CD14-positive monocyte (primary cell): ENCODE measurements around the gene COL9A3. TPM values are rescaled to one million over a fixed set of nuclear protein-coding genes. Genes with fewer than 3 reads are reported as not detected.

ENCODE experiments used
- DNase-seq, 3 donors: peaks; one replicate each; pipeline ENCODE4 v3.0.0-alpha.2; 2011 to 2022
- H2AFZ ChIP-seq: 2 replicates; pipeline ENCODE4 v1.6.0; 2012; ENCODE audit warnings: mild to moderate bottlenecking, low read depth, low read length, inconsistent platforms; ENCODE audit not compliant: insufficient read depth, poor library complexity, severe bottlenecking
- H3K27ac ChIP-seq, 2 donors: 1 replicate in 1 of 2; 2 replicates in 1 of 2; pipeline ENCODE4 v1.5.1; 2012 to 2013; ENCODE audit warnings: low read length in 2 of 2, control low read depth in 1 of 2, inconsistent platforms in 1 of 2, low read depth in 1 of 2, mild to moderate bottlenecking in 1 of 2
- H3K27me3 ChIP-seq, 2 donors: one replicate each; pipeline versions ENCODE4 v1.6.0 to v1.6.1; 2011 to 2013; ENCODE audit warnings: low read length in 2 of 2; ENCODE audit not compliant: control insufficient read depth in 2 of 2, insufficient read depth in 2 of 2
- H3K36me3 ChIP-seq, 2 donors: replicated peaks in 1 of 2; 1 replicate in 1 of 2; 2 replicates in 1 of 2; pipeline versions ENCODE4 v1.5.1 to v1.6.1; 2012 to 2013; ENCODE audit warnings: low read length in 2 of 2, control low read depth in 1 of 2, inconsistent platforms in 1 of 2, mild to moderate bottlenecking in 1 of 2; ENCODE audit not compliant: insufficient read depth in 2 of 2, control insufficient read depth in 1 of 2
- H3K4me1 ChIP-seq, 2 donors: 1 replicate in 1 of 2; 2 replicates in 1 of 2; pipeline versions ENCODE4 v1.5.1 to v1.6.1; 2012 to 2013; ENCODE audit warnings: low read length in 2 of 2, control low read depth in 1 of 2, inconsistent platforms in 1 of 2, mild to moderate bottlenecking in 1 of 2, moderate library complexity in 1 of 2; ENCODE audit not compliant: insufficient read depth in 2 of 2, control insufficient read depth in 1 of 2
- H3K4me2 ChIP-seq: replicated peaks from 2 replicates; pipeline ENCODE3; 2012; ENCODE audit warnings: low read length, moderate library complexity, mild to moderate bottlenecking; ENCODE audit not compliant: poor library complexity, severe bottlenecking; ENCODE audit errors: extremely low read depth
- H3K4me3 ChIP-seq, 3 experiments: fragments of 200-600 bp in 1 of 3; sonication (generic) in 1 of 3; replicated peaks in 1 of 3; 1 replicate in 2 of 3; 2 replicates in 1 of 3; pipeline ENCODE4 v1.5.1; 2011 to 2013; ENCODE audit warnings: low read length in 3 of 3, mild to moderate bottlenecking in 3 of 3, control low read depth in 2 of 3, low read depth in 2 of 3, inconsistent platforms in 1 of 3, moderate library complexity in 1 of 3
- H3K79me2 ChIP-seq: 2 replicates; pipeline ENCODE4 v1.6.0; 2012; ENCODE audit warnings: mild to moderate bottlenecking, control low read depth, inconsistent platforms, low read length, moderate library complexity; ENCODE audit not compliant: insufficient read depth
- H3K9ac ChIP-seq: 2 replicates; pipeline ENCODE4 v1.6.0; 2017; ENCODE audit warnings: low read length, mild to moderate bottlenecking; ENCODE audit not compliant: insufficient read depth, poor library complexity, severe bottlenecking
- H3K9me3 ChIP-seq, 2 donors: replicated peaks in 1 of 2; 1 replicate in 1 of 2; 2 replicates in 1 of 2; pipeline versions ENCODE4 v1.5.1 to v1.6.1; 2012 to 2013; ENCODE audit warnings: low read length in 2 of 2, control low read depth in 1 of 2; ENCODE audit not compliant: control insufficient read depth in 1 of 2, insufficient read depth in 1 of 2
- H4K20me1 ChIP-seq: 2 replicates; pipeline ENCODE4 v1.6.0; 2012; ENCODE audit warnings: mild to moderate bottlenecking, low read length, control low read depth, moderate library complexity; ENCODE audit not compliant: insufficient read depth
- H3K27ac Mint-ChIP-seq, 7 donors: one replicate each; pipeline ENCODE4 v1.8.0; 2020; ENCODE audit warnings: mild to moderate bottlenecking in 7 of 7, mixed read lengths in 7 of 7, moderate library complexity in 6 of 7, inconsistent platforms in 2 of 7
- H3K27me3 Mint-ChIP-seq, 3 donors: one replicate each; pipeline ENCODE4 v1.8.0; 2021 to 2022; ENCODE audit warnings: low read depth in 3 of 3, mild to moderate bottlenecking in 3 of 3, mixed read lengths in 3 of 3, moderate library complexity in 3 of 3, inconsistent platforms in 1 of 3
- H3K36me3 Mint-ChIP-seq, 2 donors: one replicate each; pipeline ENCODE4 v1.8.0; 2020; ENCODE audit warnings: mixed read lengths in 2 of 2, inconsistent platforms in 1 of 2, mild to moderate bottlenecking in 1 of 2
- H3K4me1 Mint-ChIP-seq: one replicate; pipeline ENCODE4 v1.8.0; 2020; ENCODE audit warnings: mild to moderate bottlenecking, mixed read lengths
- H3K4me3 Mint-ChIP-seq, 2 donors: one replicate each; pipeline ENCODE4 v1.8.0; 2020; ENCODE audit warnings: mild to moderate bottlenecking in 2 of 2, mixed read lengths in 2 of 2, moderate library complexity in 1 of 2
- H3K9me3 Mint-ChIP-seq, 7 donors: one replicate each; pipeline ENCODE4 v1.8.0; 2020 to 2022; ENCODE audit warnings: mixed read lengths in 7 of 7, mild to moderate bottlenecking in 6 of 7, moderate library complexity in 6 of 7, inconsistent platforms in 2 of 7
- WGBS: methylation state at CpG from one replicate; pipeline ENCODE4 v1.1.5; 2013; ENCODE audit warnings: missing lambda C conversion rate; ENCODE audit not compliant: insufficient coverage; 5-methylcytosine and 5-hydroxymethylcytosine counted together
- intact Hi-C, 2 donors: fragments of 100-400 bp; cut with micrococcal nuclease; formaldehyde crosslinking; loops; one replicate each; pipeline versions ENCODE4 v1.15.0 to v1.15.1; 2023
- polyA plus RNA-seq, 3 donors: library from polyadenylated mRNA; depleted of rRNA in 1 of 3; unstranded in 2 of 3; stranded (reverse) in 1 of 3; fragments of 300-500 nt in 2 of 3; fragments of >200 nt in 1 of 3; fragmentation: Illumina TruSeq in 2 of 3; gene quantifications; 1 replicate in 2 of 3; 2 replicates in 1 of 3; pipeline ENCODE4 v1.2.3, GENCODE V29; 2012 to 2021
- TF ChIP-seq, protein P1 (sequence below): fragments of 200-600 bp; IDR thresholded peaks from one replicate; pipeline ENCODE4 v1.8.0; 2022; ENCODE audit warnings: antibody characterized with exemption, mild to moderate bottlenecking

COL9A3 gene
- polyA plus RNA-seq, 3 donors = 1.8 to 4.4 (median 2.6) TPM

DNA sequence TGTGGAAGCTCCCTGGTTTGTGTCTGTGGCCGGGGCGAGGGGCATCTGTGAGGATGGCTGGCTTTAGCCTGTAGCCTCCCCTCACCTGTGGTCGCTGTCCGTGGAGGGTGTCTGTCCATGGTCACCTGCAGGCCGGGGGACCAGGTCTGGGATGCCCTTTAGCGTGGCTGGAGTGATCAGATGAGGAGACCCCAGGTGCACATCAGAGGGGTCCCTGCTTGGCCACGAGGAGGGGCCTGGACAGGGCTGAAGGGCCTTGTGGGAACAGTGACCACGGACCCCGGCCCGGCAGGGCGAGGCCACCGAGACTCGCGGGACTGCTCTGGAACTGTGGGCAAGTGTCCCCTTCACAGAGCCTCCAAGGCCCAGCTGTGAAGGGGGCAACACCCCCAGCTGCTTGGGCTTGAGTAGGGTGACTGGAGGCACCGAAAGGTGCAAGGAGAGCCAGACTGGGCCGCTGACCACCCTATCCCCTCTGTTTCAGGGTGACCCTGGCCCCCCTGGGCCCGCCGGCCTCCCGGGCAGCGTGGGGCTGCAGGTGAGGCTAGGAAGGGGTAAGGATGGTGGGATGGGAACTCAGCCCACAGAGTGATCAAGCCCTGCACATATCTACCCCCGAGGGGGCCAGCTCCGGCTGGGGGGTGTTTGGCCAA lies 8.6 kb downstream of the COL9A3 start:
- peaks cover 2 to 6% (median 4%) of the 10 kb centered on the region in 3 donors for H3K27me3 Mint-ChIP-seq

DNA sequence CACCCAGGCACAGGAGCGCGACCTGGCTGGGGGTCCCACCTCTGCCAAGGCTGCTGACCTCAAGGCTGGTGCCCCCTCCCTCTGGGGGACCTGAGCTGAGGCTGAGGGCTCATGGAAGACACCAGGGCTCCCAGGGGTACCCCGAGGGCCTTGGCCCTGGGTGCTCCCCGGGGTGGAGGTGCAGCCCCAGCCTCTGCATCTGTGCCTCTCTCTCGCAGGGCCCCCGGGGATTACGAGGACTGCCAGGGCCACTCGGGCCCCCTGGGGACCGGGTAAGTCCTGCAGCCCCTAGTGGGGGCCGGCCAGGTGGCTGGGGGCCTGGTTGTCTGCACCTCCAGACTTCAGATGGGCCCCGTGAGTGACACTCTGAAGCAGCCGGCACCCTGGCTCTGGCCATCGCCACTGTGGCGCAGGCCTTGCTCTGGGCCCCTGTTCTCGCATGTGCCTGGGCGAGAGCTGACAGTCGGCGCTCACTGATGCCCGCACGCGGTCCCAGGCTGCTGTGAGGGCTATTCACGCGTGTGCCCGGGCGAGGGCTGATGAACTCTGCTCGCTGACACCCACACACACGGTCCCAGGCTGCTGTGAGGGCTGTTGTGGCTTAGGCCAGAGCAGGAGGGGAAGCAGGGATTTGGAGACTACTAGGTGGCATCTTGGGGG lies 9.3 kb downstream of the COL9A3 start:
- no peak for DNase-seq
- no peak overlapping the region for H3K4me2 ChIP-seq

More for the DNA sequence above, 8.6 kb downstream of the COL9A3 start:
- Histone ChIP-seq H4K20me1 (no peaks in the 10 kb centered on the region), H3K4me2 (no peak overlapping the region), H3K9ac (no peak overlapping the region), H2AFZ (no peak overlapping the region), H3K4me1 (peaks cover 8 to 10% of the 10 kb centered on the region in 2 donors), H3K27me3 (no peaks in the 10 kb centered on the region), H3K9me3 (no peaks in the 10 kb centered on the region), H3K36me3 (no peaks in the 10 kb centered on the region), H3K79me2 (no peaks in the 10 kb centered on the region), H3K4me3 (no peak overlapping the region), H3K27ac (no peak overlapping the region)
- no peak overlapping the region for H3K4me3 Mint-ChIP-seq
- no peak for DNase-seq
- H3K27ac Mint-ChIP-seq = no peak overlapping the region
- H3K4me1 Mint-ChIP-seq = peaks cover 2% of the 10 kb centered on the region
- no peaks in the 10 kb centered on the region for H3K9me3 Mint-ChIP-seq
- TF ChIP-seq, protein P1, sequence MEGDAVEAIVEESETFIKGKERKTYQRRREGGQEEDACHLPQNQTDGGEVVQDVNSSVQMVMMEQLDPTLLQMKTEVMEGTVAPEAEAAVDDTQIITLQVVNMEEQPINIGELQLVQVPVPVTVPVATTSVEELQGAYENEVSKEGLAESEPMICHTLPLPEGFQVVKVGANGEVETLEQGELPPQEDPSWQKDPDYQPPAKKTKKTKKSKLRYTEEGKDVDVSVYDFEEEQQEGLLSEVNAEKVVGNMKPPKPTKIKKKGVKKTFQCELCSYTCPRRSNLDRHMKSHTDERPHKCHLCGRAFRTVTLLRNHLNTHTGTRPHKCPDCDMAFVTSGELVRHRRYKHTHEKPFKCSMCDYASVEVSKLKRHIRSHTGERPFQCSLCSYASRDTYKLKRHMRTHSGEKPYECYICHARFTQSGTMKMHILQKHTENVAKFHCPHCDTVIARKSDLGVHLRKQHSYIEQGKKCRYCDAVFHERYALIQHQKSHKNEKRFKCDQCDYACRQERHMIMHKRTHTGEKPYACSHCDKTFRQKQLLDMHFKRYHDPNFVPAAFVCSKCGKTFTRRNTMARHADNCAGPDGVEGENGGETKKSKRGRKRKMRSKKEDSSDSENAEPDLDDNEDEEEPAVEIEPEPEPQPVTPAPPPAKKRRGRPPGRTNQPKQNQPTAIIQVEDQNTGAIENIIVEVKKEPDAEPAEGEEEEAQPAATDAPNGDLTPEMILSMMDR = no peak
- H3K36me3 Mint-ChIP-seq = no peaks in the 10 kb centered on the region
- intact Hi-C loops = no loop called here
- 91% methylated on average over 17 of the region's 22 CpGs for WGBS

More for the DNA sequence above, 9.3 kb downstream of the COL9A3 start:
- Histone ChIP-seq H3K36me3 (no peaks in the 10 kb centered on the region), H4K20me1 (no peaks in the 10 kb centered on the region), H3K4me3 (no peak overlapping the region), H3K27me3 (no peaks in the 10 kb centered on the region), H3K27ac (no peak overlapping the region), H3K9ac (no peak overlapping the region), H3K9me3 (no peaks in the 10 kb centered on the region), H3K4me1 (peaks cover 8 to 13% of the 10 kb centered on the region in 2 donors), H2AFZ (no peak overlapping the region), H3K79me2 (no peaks in the 10 kb centered on the region)
- intact Hi-C loops = no loop called here
- Mint-ChIP-seq H3K4me3 (no peak overlapping the region), H3K9me3 (no peaks in the 10 kb centered on the region), H3K27ac (no peak overlapping the region), H3K36me3 (no peaks in the 10 kb centered on the region), H3K27me3 (peaks cover 2 to 4% (median 4%) of the 10 kb centered on the region in 3 donors), H3K4me1 (peaks cover 2% of the 10 kb centered on the region)
- TF ChIP-seq, protein P1 = no peak
- 89% methylated on average over 25 of the region's 27 CpGs for WGBS
